ENCODE data around the gene OPRL1.
"Not testable (repeated sequence)": the region's sequence is repeated elsewhere in the genome, so short reads cannot be mapped to it uniquely, and the experiment has no call there.

Gene OPRL1

GRCh38 chr20:64113796-64114355 lies 34.0 kb downstream of the OPRL1 start:
- DNase-seq: no peak

DNA sequence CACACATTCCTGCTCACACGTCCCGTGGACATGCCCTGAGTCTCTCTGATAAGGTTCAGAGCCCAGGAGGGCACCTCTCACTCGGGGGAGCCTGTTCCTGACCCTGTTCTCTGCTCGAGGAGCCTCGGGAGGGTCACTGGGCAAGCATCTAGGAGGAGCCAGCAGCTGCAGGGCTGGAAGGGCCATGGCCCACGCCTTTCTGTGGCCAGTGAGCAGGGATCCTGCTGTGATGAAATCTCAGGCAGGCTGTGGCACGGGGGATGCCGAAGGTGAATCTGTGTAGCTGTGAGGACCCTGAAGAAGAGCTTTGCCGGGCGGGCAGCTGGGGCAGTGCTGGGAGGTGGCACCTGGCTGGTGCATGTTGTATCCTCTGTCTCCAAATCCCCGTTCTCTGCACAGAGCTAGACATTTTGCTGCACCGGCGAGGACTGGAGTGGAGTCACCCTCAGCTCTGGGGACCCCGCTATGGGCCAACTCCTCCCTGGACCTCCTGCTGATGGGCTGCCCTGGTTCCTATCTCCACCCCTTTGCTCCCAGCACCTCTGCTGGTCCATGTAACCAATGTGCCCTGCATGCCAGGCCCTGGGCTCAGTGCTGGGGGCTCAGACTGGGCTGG lies 34.6 kb downstream of the OPRL1 start:
- no peak for DNase-seq

- peak in 18 of 58 donors; percentile 17 to 72 (median 35) for DNase-seq
Observed at GRCh38 chr20:64115171-64115911, 35.5 kb downstream of the OPRL1 start.

- DNase-seq: no peak
Observed at GRCh38 chr20:64116016-64116415, 36.1 kb downstream of the OPRL1 start.

DNA sequence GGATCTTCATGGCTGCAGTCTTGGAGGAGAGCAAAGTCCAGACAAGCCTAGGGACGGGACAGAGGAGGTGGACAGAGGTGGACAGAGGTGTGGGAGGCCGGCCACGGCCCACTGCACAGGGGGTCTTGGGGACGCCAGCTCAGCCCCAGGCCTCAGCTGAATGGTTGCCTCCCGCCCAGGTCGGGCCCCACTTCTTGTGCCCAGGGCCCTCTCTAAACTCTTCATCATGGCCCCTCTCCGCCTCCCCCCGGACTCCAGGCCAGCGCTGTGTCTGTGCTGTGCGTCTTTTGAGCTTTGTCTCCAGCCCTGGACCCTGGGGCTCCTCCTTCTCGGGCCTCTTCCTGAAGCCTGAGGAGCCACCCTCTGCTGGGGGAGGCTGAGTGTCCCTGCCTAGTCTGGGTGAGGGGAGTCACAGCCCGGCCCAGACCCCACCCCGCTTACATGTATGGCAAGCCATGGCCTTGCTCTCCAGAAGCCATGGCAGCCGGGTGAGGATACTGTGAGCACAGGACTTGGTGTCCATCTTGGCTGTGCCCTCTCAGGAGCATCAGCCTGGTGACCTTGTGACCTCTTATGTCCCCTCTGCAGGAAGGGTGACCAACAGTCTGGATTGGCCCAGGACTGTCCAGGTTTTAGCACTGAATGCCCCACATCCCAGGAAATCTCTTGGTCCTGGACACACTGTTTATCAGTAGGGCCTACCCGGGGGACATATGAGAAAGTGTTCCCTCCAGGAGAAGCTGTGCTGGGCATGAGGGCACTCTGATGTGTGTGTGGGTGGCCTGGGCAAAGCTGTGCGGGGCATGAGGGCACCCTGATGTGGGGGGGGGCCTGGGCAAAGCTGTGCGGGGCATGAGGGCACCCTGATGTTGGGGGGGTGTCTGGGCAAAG lies 36.9 kb downstream of the OPRL1 start:
- no peak for DNase-seq

DNA sequence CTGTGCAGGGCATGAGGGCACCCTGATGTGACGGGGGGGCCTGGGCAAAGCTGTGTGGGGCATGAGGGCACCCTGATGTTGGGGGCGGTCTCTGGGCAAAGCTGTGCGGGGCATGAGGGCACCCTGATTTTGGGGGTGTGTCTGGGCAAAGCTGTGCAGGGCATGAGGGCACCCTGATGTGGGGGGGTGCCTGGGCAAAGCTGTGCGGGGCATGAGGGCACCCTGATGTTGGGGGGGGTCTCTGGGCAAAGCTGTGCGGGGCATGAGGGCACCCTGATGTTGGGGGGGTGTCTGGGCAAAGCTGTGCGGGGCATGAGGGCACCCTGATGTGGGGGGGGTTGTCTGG lies 37.5 kb downstream of the OPRL1 start:
- DNase-seq: not testable (repeated sequence)

DNA sequence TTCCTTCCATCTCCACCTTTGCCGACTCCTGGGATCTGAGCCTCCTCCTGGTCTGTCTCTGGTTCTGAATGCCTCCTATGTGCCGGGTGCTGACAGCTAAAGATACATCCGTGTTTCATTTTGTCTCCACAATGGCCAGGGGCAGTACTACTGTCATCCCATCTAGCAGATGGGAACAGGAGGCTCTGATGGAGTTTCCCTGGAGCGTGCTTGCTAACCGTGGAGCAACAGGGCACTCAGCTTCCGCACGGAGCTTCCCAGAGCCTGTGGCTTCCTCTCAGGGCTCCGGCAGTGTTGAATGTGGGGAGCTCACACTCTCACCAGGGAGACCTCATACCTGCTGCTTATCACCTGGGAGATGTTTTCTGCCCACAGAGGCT lies 39.4 kb downstream of the OPRL1 start:
- no peak for DNase-seq

DNA sequence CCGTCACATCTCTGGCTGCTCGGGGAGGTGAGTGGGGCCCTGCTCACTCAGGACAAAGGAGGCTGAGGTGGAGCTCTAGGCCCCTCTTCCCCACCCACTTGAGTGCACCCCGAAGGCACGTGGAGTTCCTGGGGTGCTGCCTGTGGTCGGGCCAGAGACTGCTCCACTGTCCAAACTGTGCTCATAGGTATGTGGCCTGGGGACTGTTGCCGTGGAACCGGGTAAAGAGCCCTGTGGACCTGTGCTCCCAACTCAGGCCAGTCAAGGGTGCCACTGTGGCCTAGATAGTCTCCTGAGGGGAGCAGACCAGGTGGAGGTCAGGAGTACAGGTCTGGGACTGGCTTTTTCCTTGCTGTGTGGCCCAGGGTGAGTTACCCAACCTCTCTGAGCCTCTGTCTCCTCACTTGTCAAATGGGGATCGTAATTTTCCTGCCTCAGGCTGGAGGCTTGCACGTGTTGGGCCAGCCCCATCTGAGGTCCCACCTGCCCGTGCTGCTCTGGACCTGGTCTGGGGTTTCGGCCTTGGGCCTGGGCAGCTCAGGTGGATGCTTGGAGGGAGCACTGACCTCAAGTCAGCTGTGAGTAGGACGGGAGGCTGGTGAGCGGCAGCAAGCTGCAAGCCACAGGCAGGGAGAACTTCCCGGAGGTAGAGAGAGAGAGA lies 39.9 kb downstream of the OPRL1 start:
- DNase-seq: no peak

GRCh38 chr20:64121586-64121985 lies 41.7 kb downstream of the OPRL1 start:
- no peak for DNase-seq

DNA sequence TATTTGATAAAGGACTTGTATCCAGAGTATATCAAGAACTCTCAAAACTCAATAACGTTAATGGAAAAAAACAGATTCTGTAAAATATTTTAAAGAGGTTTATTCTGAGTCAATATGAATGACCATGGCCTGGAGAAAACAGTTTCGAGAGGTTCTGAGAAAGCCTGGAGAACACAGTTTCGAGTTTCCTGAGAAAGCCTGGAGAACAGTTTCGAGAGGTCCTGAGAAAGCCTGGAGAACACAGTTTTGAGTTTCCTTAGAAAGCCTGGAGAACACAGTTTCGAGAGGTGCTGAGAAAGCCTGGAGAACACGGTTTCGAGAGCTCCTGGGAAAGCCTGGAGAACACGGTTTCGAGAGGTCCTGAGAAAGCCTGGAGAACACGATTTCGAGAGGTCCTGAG lies 43.0 kb downstream of the OPRL1 start:
- not testable (repeated sequence) for DNase-seq

- DNase-seq: not testable (repeated sequence)
Observed at GRCh38 chr20:64123517-64123916, 43.6 kb downstream of the OPRL1 start.

DNA sequence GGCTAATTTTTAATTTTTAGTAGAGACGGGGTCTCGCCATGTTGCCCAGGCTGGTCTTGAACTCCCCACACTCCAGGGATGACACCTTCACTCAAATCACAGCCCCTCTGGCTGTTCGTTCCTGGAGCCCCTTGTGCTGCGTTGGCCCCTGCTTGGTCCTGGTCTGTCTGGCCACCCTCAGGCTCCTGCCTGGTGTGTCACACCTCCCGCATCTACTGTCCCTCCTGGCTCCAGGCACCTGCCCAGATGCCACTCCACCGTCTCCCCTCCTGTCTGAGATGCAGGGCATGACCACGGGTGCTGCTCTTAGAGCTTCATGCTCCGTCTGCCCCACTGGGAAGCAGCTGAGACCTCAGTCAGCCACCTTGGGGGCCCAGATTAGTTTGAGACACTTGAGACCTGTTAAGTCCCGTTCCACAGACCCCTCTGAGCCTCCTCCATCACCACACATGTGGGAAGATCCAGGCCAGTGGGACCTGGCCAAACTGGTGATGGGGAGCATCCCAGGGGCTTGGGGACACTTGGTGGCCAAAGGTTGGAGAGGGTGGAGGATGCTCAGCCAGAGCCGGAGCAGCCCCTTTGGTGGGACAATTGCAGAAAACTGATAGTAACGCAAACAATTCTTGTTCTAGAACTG lies 49.4 kb downstream of the OPRL1 start:
- DNase-seq: no peak

GRCh38 chr20:64130271-64130670 lies 50.4 kb downstream of the OPRL1 start:
- DNase-seq: no peak

- DNase-seq: no peak
Observed at GRCh38 chr20:64130876-64131275, 51.0 kb downstream of the OPRL1 start.

DNA sequence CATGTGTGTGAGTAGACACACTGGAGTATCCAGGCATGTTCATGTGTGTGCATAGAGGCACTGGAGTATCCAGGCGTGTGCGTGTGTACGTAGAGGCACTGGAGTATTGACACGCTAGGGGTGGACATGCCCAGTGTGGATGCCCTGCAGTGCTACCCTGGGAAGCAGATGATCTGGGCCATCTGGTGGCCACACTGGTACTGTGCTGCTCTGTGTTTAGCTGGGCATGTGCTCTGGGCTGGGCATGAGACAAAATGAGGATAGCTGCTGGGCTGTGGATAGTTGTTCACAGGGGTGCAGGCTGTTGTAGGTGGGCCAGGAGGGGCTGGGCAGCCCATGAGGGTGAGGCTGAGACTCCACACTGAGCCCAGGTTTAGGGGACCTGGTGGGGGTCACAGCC lies 51.5 kb downstream of the OPRL1 start:
- peak in 1 of 58 donors; percentile 14 for DNase-seq

DNA sequence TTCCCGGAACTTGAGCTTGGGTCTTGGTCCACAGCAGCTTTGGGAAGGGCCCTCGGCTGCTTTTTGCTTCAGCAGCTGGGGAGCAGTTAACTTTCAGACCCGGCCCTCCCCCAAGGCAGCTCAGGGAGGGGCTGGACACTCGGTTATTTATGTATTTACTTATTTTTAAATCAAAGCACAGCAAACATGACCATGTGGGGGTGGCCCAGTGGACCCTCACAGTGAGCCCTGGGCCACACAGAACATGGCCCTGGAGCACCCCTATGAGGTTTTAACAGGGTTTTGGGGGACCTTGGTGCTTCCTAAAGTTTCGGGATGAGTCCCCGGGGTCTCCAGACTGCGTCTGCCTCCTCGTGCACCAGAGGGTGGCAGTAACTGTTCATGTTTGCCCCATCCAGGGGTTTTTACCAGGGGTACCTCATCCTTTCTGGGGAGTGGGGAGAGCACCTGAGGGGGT lies 54.1 kb downstream of the OPRL1 start:
- DNase-seq: no peak

DNA sequence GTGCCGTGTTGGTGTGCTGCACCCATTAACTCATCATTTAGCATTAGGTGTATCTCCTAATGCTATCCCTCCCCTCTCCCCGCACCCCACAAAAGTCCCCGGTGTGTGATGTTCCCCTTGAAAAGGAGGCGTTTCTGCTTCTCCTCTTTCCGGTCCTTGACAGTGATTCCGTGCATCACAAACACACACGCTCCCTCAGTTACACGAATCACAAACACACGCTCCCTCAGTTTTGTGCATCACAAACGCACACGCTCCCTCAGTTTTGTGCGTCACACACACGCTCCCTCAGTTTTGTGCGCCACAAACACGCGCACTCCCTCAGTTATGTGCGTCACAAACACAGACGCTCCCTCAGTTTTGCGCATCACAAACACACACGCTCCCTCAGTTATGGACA lies 54.9 kb downstream of the OPRL1 start:
- not testable (repeated sequence) for DNase-seq

DNA sequence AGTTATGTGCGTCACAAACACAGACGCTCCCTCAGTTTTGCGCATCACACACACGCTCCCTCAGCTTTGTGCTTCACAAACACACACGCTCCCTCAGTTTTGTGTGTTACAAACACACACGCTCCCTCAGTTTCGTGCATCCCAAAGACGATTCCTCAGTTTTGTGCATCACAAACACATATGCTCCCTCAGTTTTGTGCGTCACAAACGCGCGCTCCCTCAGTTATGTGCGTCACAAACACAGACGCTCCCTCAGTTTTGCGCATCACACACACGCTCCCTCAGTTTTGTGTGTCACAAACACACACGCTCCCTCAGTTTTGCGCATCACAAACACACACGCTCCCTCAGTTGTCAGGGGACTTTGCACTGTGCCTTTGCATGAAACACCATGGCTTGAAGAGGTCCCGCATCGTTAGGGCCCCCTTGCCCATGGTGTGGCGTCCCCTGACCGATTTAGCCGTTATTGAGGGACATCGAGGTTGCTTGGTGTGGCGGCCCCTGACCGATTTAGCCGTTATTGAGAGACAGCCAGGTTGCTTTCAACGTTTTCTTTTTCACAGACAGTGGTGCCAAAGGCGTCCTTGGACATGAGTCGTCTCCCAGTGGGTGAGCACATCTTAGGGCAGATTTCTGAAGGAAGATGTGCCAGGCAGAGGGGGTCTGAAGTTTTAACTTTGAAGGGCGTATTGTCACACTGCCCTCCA lies 56.3 kb downstream of the OPRL1 start:
- no peak for DNase-seq

- DNase-seq: no peak
Observed at GRCh38 chr20:64137598-64138031, 57.7 kb downstream of the OPRL1 start.

DNA sequence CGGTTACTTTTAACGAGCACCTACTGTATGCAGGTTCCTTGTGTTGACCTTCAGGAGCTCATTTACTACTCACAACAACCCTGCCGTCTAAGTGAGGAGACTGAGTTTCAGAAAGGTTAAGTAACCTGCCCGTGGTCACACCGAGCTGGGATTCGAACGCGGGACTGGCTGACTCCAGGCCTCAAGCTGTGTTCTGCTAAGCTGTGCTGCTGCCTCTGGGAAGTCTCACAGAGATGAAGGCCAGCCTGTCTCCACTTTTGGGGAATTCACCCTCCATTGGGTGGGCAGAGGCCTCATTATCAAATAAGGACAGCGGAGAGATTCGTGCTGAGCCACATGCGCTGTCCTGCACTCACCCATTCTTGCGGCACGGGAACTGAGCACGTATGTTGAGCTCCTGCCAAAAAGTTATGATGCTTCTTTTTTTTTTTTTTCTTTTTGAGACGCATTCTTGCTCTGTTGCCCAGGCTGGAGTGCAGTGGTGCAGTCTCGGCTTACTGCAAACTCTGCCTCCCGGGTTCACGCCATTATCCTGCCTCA lies 58.5 kb downstream of the OPRL1 start:
- no peak for DNase-seq

All from anterior cingulate cortex (tissue), 58 donors.